Hippocampal formation (tissue), 2 donors: Measurements from ENCODE around the gene ST6GALNAC3.

ENCODE experiments used
- DNase-seq, 2 donors: peaks; one replicate each; lab custom pipeline; 2025; lab: John Stamatoyannopoulos, UW

ST6GALNAC3 gene

GRCh38 chr1:76433526-76433925 is 359.0 kb downstream of the ST6GALNAC3 start:
- DNase-seq, result no peak

- no peak for DNase-seq
Observed at GRCh38 chr1:76443217-76443616, 368.7 kb downstream of the ST6GALNAC3 start.

DNA sequence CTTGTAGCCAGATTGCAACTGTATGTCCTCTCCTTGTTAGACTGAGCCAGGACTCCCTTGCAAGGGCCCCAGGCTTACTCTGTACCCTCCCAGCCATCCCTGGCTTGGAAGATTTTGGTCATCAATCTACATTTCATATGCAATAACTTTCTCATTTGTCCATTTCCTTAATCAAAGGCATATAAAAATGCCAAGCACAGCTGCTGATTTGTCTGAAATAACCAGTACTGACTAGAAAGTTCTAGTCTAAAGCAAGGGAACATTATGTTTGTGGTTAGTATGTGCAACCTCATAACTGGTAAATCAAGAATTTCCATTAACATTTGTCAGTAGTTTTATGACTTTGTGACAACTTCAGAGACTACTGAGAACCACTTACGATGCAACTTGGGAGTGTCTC is 370.2 kb downstream of the ST6GALNAC3 start:
- no peak for DNase-seq

- DNase-seq, result no peak
Observed at GRCh38 chr1:76450229-76450628, 375.7 kb downstream of the ST6GALNAC3 start.

DNA sequence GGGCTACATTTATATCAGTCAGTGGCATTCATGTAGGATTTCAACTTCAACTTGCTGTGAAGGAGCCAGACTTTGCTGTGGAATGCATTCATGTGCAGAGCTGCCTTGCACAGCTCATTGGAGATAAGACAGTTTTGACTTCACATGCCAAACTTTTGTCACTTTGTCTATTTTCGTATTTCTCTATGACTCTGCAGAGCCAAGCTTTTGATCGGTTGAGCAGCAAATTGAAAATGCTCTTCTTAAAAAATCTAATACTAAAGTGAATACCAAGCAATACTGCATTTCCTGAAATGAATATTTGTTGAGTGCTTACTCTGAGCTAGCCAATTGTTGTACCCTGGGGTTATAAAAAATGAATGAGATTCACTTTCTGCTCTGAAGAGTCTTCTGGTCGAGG is 388.7 kb downstream of the ST6GALNAC3 start:
- DNase-seq, result no peak

GRCh38 chr1:76463849-76464248 is 389.3 kb downstream of the ST6GALNAC3 start:
- no peak for DNase-seq

- no peak for DNase-seq
Observed at GRCh38 chr1:76465030-76465429, 390.5 kb downstream of the ST6GALNAC3 start.

DNA sequence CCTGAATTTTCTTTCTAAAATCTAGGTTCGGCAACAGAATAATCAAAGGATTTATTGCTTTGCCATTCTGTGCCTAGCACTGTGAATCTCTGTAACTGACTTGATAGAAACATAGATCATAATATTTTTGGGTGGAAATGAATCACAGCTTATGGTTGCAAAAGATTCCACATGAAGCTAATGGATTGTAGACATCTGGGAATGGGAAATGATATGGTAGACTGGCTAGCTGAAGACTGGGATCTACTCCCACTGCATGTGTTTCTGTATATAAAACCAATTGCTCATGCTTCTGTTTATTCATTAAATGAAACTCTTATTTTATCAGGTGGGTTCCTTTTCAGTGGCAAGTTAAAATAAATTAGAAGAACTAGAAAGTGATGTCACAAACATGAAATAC is 395.6 kb downstream of the ST6GALNAC3 start:
- DNase-seq, result no peak

- DNase-seq, result no peak
Observed at GRCh38 chr1:76471536-76471935, 397.0 kb downstream of the ST6GALNAC3 start.

DNA sequence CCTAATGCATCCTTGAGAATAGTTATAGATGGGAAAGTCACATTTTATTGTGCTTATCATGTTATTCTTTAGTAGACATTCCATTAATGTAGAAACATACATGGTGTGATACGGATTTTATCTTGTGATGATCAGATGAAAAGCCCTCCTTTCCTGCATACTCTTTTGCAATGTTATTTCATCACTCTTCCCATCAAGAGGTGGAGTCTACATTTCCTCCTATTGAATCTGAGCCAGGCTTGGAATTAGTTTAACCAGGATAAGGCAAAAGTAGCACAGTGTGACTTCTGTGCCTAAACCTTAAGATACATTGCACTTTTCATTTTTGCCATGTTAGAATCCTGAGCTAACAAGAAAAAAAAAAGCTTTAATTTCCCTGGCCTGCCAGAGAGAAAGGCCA is 399.0 kb downstream of the ST6GALNAC3 start:
- no peak for DNase-seq

DNA sequence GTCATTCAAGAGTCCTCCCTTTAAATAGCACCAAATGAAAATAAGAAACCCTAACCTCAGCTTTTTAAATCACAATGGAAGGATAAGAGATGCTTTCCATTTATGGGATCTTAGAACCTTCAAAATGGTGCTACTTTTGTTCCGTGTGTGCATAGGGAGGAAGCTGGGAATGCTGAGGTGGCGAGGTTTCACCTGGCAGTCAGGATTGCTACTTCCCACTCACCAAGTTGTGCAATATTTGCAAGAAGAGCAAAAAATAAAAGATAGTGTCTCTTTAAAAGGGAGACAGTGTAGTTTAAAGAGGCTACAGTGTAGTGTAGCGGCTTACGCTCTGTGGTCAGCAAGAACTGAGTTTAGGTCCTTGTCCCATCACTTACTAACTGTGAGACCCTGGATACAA is 400.4 kb downstream of the ST6GALNAC3 start:
- DNase-seq, result no peak

- no peak for DNase-seq
Observed at GRCh38 chr1:76477156-76477555, 402.6 kb downstream of the ST6GALNAC3 start.

- DNase-seq, result no peak
Observed at GRCh38 chr1:76480827-76481226, 406.3 kb downstream of the ST6GALNAC3 start.

- no peak for DNase-seq
Observed at GRCh38 chr1:76481672-76482071, 407.1 kb downstream of the ST6GALNAC3 start.

DNA sequence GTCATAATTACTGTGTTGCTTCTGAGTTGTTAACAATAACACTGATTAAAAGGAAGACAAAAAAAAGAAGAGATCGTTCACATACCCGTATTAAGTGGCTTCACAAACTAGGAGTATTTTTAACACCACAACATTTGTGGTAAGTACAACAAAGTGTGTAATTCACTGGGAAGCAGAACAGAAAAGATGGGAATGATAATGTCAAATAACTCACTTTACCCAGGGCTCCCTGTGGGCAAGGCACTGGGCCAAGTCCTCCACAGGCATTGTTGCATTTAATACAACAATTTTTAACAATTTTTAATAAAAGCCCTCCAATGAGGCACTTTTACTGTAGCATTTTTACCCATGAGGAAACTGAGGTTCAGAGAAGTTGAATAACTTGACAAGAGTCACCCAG is 407.7 kb downstream of the ST6GALNAC3 start:
- no peak for DNase-seq

DNA sequence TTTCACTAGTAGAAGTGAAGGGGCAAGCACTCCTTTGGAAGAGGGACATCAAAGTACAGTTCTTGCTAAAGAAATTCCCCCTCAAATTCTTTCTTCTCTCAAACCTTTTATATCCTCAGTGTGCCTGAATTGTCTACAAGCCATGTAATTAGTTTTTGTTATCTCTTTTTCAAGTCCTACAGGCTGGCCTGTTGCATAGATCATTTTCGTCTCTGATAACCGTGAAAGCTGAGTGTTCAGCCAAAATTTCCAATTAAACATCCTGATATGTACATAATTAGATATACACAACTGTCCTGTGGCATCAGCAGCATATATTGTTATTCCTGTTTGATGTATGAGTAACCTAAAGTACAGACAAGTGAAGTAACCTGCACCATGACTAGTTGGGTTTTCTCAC is 417.2 kb downstream of the ST6GALNAC3 start:
- no peak for DNase-seq

DNA sequence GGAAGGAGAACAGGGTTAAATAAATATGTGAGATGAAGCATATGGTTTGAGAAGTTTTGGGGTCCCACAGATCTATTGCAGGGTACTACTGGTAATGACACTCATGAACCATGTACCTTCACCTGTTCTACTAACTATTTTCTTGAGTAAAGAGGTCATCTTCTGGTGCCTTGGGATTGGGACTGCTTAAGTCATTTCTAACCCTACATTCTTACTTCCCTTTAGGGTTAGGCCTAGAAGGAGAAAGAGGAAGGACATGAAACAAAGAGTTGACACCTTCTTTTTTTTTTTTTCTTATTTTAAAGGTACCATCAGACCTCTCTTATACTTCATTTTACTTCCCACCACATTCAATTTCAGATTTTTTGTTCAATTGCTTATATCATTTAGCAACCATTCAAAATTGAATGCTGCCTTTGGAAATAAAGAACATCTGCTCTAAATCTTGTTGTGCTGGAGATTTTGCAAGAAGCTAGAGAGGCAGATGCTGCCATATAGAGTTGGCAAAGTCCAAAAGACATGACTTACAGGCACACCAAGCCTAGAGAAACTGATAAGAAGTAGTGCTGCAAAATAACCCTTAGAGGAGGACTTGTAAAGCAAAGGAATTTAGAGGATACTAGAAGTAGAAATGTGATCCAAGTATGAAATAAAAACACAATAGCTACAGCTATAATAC is 418.3 kb downstream of the ST6GALNAC3 start:
- DNase-seq, result no peak

GRCh38 chr1:76494807-76495206 is 420.3 kb downstream of the ST6GALNAC3 start:
- no peak for DNase-seq

DNA sequence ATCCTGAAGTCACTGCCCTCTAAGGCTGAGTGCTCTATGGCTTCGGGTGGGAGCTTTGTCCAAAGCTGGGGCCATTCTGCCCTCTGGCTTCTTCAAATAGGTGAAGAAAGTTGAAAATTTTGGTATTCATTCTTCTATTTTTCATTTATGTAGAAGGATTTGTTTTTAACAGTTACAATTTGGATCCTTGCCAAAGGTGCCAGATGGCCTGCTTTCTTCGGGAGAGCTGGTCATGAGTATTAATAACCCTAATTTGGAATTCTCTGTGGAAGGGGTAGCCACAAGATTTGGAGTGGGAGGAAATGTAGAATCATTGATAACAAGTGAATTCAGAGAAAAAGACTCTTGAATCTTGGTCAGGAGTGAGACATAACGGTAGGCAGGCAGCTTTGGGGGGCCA is 422.3 kb downstream of the ST6GALNAC3 start:
- DNase-seq, result no peak

- no peak for DNase-seq
Observed at GRCh38 chr1:76500116-76500515, 425.6 kb downstream of the ST6GALNAC3 start.

DNA sequence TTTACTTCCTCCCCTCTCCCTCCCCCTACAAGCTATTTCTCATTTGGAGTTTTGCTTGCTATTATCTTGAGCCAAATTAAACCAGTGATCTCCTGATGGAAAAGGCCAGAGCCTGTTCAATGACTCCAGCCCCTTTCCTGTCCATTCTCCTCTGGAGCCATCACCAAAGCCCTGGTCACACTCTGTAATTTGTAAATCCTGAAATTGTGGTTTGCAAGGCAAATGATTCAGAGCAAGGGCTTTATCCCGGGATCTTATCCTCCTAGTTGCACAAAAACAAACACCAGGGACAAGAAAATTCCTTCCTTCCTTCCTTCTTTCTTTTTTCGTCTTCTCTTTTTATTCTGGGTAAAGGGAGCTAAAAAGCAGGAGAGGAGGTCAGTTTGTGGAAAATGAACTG is 426.6 kb downstream of the ST6GALNAC3 start:
- DNase-seq, result no peak

DNA sequence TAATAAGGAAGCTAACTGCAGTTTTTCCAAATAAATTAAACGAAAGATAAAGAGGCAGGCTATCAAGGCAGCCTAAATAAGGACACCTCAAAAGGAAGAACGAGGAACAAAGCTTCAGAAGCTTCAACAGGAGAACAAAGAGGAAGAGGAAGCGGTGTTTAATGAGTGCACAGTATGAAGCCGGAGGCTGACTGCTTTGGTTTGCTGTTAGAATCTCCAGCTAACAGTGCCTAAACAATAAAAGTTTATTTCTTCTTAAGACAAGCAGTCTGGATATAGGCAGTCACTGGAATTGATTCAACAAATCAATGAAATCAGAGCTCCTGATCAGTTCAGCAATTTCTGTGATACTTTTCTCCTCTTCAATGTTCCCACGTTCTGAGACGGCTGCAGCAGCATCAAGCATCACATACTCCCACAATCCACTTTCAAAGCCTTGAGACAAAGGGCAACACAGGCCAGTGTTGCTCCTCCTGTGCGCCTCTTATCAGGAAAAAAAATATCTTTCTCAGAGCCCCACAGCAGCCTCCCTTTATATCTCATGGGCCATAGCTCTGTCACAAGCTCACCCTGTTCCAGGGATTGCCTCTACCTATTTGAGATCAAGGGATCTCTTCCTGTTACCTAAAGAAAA is 427.2 kb downstream of the ST6GALNAC3 start:
- DNase-seq, result no peak

DNA sequence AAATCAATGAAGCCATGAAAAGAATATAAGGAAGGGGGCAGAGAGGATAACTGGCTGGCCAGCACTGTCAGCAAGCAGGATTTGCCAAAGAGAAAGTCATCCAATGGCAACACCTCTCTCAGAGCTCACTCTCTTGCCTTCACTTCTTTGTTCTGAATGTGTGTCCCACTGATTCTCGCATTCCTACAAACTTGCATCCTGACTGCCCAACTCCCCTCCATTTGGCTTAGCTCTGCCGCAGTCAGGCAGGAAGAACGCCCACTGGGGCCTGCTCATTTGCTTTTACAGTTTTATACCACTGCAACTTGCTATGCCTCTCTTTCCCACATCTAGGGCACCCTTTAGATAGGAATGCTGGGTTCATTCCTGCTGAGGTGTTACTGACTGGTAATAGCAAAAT is 428.6 kb downstream of the ST6GALNAC3 start:
- DNase-seq, result no peak

DNA sequence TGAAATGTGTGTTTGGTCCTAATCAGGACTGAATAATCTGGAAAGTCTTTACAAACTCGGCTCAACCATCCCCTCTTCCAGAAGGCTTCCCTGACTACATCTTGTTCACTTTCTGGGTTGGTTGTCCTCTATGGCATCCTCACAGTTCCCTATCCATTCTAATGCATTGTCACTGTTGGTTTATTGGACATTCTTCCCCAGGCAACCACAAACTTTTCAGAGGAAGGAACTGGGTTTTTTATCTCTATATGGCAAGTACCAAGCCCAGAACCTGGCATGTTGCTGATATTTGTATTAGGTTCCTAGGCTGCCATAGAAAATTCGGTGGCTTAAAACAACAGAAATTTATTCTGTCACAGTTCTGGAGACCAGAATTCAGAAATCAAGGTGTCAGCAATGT is 429.2 kb downstream of the ST6GALNAC3 start:
- DNase-seq, result no peak
